HG02759 (cell line): ENCODE data around the gene FOXP1.

Experiments used
- ATAC-seq: cut with Tn5 transposase; IDR thresholded peaks from one replicate; pipeline ENCODE4 v1.9.1; 2021; ENCODE audit warnings: mild to moderate bottlenecking, moderate library complexity; ENCODE audit not compliant: unreplicated experiment

FOXP1 gene

DNA sequence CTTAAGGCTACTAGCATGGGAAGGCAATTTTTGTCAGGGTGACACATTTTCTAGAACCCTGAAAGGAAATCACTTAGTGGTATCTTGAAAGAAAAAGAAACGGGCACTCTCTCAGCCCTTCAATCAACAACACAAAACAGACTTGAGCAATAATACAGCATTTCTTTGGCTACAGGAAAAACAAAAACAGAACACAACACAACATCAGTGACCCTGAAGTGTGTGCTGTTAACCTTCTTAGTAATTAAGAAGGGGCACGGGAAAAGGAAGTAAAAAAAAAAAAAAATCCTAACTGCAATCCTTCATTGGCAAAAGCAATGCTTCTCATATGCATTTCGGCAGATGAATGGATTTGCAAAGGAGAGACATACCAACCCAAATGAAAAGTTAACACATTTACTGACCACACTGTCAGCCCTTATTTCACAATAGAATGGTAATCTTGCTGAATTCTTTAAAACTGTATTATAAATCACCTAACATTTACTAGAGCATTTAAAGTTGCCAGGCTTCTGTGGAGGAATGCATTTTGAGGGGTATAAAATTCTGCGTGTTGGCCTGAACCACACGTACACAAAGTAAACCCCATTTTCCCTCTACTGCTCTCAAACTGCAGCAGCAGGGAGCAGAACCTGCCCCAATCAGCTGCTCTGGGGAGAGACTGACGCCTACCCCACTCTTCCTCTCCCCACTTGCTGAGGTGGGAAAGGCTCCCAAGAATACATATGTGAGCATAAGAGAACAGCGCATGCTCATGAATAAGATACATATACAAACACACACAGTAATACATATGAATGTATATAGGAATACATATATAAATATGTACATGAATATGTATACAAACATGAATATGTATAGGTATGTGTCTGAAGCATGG is 198.5 kb downstream of the FOXP1 start:
- no peak for ATAC-seq

DNA sequence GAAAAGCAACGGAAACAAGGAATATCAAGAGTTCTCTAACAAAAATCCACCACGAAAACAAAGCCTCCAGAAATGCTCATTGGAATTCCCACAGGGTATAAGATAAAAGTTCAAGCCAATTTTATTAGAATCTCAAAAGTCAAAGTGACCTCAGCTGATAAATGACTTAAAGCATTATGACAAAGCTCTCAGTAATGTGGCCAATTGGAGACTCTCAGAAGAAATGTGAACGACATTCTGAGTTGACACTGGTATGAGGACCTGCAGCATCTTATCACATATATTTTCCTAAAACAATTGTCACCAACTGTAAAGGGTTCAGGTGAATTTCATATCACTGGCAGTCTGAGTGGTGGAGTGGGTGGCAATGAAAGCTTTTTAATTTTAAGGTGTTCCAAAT is 199.1 kb downstream of the FOXP1 start:
- ATAC-seq: no peak

DNA sequence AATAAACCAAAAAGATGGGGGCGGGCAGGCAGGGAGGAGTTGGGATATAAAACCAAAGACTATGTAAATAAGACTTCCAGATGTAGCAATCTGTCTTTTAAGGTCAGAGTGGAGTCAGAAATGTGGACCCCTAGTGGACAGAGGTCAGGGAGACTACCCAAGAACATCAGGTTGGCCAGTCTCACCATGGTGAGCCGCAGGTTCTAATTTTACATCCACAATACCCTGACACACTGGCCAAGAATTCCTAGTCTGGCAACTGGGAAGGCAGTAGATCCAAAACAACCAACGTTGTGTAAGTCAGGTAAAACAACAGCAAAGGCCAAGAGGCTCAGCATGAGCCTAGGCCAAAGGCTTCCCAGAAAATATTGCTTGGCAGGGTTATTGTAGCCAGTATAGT is 203.4 kb downstream of the FOXP1 start:
- no peak for ATAC-seq

DNA sequence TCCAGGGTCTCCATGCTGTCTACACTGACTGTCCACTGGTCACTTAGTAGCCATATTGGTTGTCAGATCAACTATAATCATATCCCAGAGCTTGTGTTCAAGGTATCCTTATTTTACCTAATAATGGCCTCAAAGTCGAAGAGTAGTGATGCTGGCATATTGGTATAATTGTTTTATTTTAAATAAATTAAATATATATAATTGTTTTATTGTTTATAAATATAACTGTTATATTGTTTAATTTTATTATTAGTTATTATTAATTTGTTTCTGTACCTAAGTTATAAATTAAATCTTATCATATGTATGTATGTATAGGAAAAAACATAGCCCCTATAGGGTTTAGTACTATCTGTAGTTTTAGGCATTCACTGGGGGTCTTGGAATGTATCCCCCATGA is 205.0 kb downstream of the FOXP1 start:
- no peak for ATAC-seq

DNA sequence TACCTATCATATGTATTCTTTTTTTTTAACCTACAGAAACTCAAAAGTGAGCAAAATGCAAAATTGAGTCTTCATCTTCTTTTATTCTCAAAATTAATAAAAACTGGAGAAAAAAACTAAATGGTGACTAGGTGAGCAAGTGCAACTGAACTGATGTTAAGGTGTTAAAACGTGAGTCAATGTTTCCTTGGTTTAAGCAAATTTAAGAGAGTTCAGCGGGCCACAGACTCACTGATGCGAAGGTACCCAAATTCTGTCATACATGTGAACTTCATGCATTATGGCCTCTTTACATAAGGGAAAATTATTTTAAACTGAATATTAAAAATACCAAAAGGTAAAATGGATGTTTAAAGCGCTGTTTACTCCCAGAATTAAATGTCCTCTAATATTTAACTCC is 206.6 kb downstream of the FOXP1 start:
- ATAC-seq: no peak

DNA sequence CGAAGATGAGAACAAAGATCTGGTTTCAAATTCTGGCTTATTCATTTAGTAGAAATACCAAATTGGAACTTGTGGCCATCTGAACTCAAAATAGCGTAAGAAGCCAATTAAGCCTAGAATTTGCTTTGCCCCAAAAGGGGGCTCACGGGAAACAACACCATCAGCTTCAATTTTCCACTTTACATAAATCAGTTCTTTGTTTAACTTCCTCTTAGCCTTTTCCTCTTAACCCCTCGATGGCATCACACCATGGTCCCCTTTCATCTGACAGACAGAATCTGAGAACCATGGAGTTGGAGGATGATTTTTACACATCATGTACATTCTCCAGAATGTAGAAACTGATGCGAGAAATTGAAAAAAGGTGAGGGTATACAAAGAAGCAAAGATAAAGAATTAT is 207.0 kb downstream of the FOXP1 start:
- ATAC-seq: no peak

DNA sequence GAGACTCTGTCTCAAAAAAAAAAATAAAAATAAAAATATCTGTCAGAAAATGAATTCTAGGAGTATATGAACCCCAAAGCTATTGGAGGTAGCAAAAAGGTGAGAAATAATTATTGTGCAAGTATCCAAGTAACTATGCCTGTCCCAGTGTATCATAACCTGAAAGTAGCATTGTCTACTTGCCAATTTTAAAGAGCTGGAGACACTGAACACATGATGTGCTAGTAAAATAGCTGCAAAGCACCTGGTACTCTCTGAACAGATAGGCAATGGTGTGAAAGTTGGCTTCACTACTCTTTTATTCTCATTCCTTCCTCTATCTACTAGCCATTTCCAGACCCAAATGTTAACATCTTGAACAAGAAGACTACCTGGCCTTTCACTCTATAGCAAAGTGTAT is 208.9 kb downstream of the FOXP1 start:
- no peak for ATAC-seq

DNA sequence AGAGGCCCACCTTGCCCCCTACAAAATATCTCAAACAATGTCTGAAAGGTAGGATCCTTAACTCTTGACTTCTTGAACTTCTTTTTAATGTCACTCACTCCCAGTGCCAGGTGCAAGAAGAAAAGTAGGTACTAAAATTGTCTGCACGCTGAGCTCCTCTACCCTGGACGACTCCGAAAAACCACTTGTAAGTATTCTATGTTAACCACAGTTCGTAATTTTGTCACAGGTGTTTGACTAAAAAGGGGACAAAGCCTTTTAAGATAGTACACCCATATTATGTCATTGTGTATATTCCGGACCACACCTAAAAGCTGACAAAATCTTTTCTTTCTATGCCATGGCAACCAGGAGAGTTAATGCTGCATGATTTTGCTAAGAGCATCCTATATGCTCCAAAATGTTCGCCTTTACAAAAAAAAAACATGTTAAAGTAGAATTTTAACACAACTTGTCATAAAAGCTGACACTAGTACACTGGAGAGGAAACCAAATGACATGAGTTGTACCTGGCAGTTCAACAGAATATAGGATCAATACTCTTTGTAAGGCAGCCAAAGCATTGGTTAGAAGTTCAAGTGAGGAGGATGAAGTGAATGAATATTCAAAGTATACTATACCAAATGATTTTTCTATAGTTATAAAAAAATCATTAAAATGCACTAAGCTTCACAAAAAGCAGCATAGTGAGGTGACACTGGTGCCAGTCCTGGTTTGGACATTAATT is 210.5 kb downstream of the FOXP1 start:
- ATAC-seq: no peak

DNA sequence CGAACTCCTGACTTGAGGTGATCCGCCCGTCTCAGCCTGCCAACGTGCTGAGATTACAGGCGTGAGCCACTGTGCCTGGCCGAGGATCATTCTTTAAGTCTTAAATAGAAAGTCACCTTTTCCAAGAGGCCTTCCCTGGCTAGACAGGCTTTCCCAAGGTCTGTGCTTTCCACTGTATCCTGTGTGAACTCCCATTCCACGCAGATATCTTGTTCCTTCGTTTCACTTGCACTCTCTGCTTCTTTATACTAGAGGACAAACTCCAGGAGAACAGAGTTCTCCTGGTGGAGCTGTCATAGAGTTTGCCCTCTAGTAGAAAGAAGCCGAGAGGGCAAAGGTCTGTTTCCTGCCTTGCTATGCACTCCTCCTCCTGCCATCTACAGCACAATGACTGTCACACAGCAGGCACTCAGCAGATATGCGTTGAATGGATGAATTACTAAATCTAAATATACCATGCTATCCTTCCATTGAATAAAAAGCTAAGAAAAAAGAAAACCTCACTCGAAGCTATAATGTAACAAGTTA is 211.2 kb downstream of the FOXP1 start:
- ATAC-seq: no peak

DNA sequence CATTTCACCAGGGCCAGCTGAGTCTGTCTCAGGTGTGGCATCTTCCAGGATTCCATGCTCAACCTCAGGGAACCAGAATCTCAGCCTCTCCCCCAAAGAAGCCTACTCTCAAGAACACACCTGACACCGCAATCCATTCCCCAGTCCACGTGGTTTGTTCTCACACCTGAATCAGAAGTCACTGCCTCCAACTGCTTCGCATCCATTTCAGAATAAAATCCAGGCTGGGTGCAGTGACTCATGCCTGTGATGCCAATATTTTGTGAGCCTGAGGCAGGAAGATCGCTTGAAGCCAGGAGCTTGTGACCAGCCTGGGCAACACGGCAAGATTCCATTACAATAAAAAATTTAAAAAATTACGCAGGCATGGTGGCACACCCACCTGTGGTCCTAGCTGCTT is 212.2 kb downstream of the FOXP1 start:
- no peak for ATAC-seq

DNA sequence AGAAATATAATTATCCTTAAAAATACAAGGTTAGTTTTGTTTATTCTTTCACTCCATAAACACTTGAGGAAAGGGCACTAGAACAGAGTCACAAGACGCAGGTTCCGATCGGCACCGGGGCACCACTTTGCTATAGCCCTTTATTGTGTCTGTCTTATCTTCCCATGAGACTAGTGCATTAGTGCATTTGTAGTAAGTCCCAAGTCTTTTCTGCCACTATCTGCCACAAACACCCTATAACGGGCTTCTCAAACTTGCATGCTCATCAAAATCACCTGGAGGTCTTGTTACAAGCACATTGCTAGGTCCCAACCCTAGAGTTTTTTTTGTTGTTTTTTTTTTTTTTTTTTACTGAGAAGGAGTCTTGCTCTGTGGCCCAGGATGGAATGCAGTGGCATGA is 213.1 kb downstream of the FOXP1 start:
- ATAC-seq: no peak

DNA sequence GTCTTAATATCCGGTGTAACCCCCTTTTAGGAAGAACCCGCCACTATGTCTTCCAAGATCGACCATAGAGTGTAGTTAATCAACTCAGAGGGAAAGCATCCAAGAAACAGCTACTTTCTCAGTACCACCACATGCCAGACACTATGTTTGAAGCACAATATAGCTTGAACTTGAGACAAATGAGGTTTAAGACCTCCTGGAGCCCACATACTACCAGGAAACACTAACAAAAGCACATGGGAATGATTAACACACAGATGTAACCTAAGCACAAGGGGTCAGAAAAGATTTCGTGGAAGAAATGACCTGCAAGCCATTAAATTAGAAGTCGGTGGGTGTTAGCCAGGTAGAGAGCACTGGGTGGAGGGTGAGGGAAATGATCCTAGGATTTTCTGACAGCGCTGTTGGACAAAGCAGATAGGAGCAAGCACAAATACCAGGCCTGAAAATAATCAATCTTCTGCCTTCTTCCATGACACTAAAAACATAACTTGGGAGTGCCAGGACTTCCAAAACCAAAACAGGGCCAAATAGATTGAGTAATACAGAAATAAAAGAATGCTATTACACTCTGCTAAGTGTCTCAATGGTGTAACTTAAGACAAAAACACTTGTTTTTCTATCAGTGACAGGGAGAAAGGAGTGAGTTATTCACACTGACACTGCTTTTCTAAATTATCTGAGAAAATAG is 213.7 kb downstream of the FOXP1 start:
- no peak for ATAC-seq

DNA sequence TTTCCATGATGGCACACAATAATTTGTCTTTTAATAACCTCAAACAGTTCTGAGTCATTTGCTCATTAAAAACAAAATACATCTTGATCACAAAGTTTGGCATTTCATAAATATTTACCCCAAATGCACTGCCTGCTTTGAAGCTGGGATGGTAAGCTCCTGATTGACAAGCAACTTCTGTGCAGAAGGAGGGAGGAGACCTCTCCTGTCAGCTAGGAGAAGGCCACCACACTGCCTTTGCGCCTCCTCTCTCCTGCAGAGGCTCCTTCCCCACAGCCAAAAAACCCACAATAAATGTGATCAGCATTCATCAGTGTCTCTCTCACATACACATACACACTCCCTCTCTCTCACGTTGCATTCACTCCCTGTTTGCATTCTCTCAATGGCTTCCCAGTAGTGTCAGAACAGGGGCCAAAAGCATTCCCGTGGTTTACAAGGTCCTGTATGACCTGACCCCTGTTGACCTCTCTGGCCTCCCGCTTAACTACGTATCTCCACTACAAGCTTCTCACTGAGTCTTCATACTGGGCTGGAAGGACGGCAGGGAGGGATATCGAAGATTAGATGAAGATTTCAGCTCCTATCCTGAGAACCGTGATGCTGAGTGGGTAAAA is 216.4 kb downstream of the FOXP1 start:
- no peak for ATAC-seq

DNA sequence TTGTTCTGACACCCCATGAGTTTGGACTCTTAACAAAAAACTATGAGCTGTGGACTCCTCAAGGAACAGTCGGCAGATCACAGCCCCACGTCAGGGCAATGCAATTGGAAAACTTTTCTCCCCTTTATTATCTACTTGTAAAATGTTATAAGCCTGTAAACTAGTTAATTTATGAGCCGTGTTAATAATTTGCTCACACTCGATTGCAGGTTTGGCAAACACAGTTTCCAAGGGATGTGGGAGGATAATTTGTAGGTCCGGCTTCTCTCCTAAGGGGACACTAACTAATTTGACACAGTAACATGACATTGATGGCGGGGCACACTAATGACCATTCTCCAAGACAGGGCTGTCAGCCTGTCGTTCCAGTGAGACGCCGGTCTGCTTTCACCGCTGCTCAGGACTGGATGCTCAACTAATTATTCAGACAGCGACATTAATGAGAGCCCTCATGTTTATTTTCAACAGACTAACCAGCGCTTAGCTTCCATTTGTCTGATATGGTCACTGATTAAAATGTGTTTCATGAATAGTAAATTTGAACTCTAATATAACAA is 222.1 kb downstream of the FOXP1 start:
- no peak for ATAC-seq

DNA sequence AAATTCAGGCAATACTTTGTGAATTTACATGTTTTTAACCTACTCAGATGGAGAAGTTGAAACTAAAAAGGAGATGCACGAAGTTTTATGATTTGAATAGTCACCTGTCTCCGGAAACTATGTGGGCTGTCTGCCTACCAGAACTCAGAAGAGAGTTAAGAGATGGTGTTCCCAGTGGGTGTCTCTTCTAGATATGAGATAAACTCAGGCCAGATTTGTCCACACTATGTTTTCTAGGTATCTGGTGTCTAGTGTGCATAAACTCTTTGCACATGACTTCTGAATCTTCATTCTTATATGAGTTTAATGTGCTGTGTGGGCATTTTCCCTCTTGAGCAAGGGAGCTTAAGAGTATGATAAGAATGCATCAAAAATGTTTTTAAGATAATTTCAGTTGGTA is 222.8 kb downstream of the FOXP1 start:
- ATAC-seq: peak; percentile 82

DNA sequence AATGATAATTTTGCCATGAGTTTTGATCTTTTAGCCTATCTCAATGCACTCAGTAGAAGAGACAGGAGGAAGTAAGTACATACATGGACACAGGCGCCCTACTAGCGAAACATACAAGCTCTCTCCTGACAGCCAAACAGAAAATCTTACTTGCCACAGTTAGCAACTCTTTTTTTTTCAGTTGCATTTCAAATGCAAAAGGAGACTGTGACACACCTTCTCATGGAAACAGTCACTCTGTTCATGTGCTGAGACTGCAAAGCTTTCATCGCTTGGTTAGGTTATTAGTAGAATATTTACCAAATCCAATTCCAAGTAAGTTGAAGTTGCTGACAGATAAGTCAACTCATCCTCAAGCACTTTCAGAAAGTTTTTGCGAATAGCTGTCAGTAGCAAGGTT is 223.3 kb downstream of the FOXP1 start:
- ATAC-seq: peak; percentile 28

DNA sequence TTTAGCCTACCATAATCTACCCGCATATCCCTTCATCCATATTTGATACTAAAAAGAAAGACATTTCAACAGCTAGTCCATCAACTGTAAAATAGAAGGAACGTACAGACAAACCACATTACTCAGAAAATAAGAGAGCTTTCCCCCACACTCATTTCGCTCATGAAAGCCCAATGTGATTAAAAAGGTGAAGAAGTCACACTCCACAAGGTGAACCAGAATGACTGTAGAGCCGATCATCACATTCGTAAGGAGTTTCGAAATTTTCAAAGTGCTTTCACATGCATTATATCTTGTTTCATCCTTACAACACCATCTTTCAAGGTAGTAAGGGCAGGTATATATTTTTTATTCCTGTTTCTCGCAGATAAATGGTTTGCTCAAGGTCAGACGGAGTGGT is 225.3 kb downstream of the FOXP1 start:
- ATAC-seq: peak; percentile 41

DNA sequence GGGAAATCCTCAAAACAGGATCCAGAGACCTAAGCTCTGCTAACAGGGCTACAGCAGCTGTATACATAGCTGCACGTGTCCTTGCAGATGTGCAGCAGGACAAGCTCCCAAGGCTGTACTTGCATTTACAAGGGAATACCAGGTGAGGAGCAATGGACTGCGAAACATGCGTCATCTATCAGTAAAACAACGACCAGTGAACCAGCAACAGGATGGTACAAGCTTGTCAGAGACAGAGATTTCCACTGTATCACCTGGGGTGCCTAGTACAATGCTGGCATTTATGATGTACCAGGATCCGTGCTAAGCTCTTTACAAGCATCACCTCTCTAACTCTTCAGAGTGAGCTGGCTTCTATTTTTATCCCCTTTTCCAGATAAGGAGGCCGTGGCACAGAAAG is 227.3 kb downstream of the FOXP1 start:
- ATAC-seq: no peak

DNA sequence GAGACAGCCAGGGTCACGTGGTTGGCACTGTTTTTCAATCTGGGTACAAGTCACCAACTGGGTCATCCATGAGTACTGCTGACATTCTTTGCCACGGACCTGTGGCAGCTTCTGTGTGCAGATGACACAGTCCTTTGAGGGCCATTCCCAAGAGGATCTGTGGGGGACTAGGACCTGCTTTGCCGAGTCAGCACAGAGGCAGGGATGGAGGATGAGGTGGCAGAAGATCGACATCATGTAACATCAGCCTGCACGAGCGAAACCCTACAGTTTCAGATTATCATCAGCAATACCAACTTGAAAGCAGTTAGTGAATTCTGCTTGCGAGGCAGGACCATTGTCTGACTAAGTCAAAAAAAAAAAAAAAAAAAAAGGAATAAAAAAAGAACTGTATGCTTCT is 227.7 kb downstream of the FOXP1 start:
- no peak for ATAC-seq

DNA sequence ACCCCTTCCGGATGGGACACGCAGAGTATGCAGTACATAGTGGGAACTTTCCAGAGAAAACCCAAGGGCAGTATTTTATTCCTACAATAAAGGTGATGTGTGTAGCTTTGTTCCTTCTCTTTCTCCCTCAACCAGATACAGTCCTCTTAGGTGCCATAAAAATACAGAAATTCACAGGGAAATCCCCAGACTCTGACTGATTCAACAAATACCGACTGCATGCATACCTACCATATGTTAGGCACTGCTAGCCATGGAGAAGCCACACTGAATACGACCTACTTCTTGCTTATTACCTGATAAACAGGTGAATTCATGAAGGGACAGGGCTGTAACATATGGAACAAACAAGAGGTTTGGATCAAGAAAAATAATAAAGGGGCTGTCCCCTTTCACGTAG is 228.5 kb downstream of the FOXP1 start:
- ATAC-seq: no peak
